ENCODE measurements around the gene CD1D.

DNA sequence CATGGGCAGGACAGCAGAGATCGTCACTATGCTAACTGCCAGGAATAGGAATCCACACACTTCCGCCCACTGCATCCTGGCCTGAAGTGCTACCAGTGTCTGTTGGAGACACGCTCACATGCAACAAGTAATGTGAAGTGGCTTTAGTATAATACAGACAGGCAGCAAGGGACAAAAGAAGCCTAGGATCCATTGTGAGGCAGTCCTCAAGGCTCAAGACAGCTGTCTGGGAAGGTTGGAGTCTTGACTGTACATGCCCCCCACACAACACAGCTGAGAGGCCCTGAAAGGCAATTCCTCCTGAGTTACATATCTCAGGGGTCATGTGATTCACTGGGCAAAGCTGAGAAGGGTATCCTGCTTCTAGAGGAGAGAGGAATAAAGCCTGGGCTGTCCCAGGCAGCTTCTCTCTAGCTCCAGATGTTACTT, 39.9 kb upstream of the CD1D start:
- TF ChIP-seq, protein P1, sequence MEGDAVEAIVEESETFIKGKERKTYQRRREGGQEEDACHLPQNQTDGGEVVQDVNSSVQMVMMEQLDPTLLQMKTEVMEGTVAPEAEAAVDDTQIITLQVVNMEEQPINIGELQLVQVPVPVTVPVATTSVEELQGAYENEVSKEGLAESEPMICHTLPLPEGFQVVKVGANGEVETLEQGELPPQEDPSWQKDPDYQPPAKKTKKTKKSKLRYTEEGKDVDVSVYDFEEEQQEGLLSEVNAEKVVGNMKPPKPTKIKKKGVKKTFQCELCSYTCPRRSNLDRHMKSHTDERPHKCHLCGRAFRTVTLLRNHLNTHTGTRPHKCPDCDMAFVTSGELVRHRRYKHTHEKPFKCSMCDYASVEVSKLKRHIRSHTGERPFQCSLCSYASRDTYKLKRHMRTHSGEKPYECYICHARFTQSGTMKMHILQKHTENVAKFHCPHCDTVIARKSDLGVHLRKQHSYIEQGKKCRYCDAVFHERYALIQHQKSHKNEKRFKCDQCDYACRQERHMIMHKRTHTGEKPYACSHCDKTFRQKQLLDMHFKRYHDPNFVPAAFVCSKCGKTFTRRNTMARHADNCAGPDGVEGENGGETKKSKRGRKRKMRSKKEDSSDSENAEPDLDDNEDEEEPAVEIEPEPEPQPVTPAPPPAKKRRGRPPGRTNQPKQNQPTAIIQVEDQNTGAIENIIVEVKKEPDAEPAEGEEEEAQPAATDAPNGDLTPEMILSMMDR (conservative IDR thresholded peaks at IDR 0.05; ENCODE audit: low read depth, low read length): no peak
- TF ChIP-seq EZH2 (IDR thresholded peaks at IDR 0.05; ENCODE audit: borderline replicate concordance, low read depth, low read length, poor library complexity, severe bottlenecking): no peak
